Memory B cell (primary cell): ENCODE data around the gene TCF25.

Experiments
- ATAC-seq: fragments of 150-1000 bp; cut with Tn5 transposase; 2 replicates; pipeline ENCODE4 v1.10.0; 2021; ENCODE audit warnings: low read depth, mild to moderate bottlenecking, moderate library complexity
- DNase-seq, 2 donors: peaks; one replicate each; pipeline ENCODE4 v3.0.0; 2022; ENCODE audit warnings: low spot score in 2 of 2
- H3K27ac Mint-ChIP-seq: one replicate; pipeline ENCODE4 v1.8.0; 2022; ENCODE audit warnings: mild to moderate bottlenecking, moderate library complexity, mixed read lengths
- H3K27me3 Mint-ChIP-seq: one replicate; pipeline ENCODE4 v1.8.0; 2022; ENCODE audit warnings: mixed read lengths
- H3K36me3 Mint-ChIP-seq: one replicate; pipeline ENCODE4 v1.8.0; 2022; ENCODE audit warnings: mild to moderate bottlenecking, mixed read lengths
- H3K4me1 Mint-ChIP-seq: one replicate; pipeline ENCODE4 v1.8.0; 2022; ENCODE audit warnings: mixed read lengths
- H3K4me3 Mint-ChIP-seq: one replicate; pipeline ENCODE4 v1.8.0; 2022; ENCODE audit warnings: mild to moderate bottlenecking, moderate library complexity, mixed read lengths
- H3K9me3 Mint-ChIP-seq: one replicate; pipeline ENCODE4 v1.8.0; 2022; ENCODE audit warnings: mixed read lengths

Gene TCF25

DNA sequence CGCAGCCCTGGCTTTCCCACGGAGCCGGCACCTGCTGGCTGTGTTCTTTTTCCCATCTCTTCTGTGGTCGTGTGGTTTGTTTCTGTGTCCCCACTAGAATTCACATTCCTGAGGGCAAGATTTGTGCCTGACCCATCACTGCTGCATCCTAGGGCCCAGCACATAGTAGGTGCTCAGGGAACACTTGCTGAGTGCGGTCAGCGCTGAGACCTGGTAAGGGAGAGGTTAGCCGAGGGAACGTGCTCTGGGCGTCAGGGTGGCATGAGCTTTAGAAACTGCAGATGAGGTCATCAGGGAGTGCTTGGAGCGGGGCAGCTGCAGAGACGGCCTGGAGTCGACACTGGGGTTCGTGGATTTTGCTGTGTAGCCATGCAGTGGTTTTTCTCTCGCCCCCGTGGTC is 81.1 kb downstream of the TCF25 start:
- H3K4me1 Mint-ChIP-seq: peaks cover 39% of the 10 kb centered on the region
- peak overlapping the region; percentile 76 for H3K4me3 Mint-ChIP-seq
- H3K27ac Mint-ChIP-seq: peak overlapping the region; percentile 36
- no peaks in the 10 kb centered on the region for H3K27me3 Mint-ChIP-seq
- DNase-seq (no peak), ATAC-seq (no peak)
- H3K36me3 Mint-ChIP-seq: peaks cover 11% of the 10 kb centered on the region
- H3K9me3 Mint-ChIP-seq: peaks cover 2% of the 10 kb centered on the region

DNA sequence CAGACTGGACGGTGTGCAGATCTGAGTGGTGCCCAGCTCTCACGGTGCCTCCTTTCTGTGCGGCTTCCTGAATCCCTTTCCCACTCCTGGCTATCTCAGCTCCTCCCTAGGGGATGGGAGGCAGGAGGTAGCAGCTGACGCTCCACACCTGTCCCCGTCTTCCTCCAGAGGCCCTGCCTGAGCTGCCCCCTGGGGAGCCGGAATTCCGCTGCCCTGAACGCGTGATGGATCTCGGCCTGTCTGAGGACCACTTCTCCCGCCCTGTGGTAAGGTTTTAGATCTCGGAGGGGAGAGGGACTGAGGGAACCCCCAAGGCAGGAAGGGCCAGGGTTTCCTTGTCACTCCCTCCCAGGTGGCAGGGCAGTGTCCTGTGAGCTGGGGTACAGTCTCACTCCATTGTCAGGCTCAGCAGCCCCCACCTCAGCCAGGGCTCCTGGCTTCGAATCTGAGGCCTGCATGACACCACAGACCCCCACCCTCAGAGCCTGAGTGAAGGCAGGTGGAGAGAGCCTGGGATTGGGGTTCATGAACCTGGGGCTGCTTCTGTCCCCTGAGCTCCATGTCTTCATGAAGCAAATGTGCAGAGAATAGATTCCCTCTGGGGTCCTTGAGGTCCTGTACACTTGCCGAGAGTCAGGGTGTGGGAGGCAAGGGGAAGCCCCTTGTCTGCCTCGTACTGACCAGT is 81.8 kb downstream of the TCF25 start:
- Mint-ChIP-seq H3K36me3 (peaks cover 16% of the 10 kb centered on the region), H3K4me3 (peak overlapping the region; percentile 76), H3K27ac (no peak overlapping the region), H3K9me3 (peaks cover 2% of the 10 kb centered on the region), H3K4me1 (peaks cover 36% of the 10 kb centered on the region), H3K27me3 (no peaks in the 10 kb centered on the region)
- no peak for ATAC-seq
- DNase-seq: no peak

DNA sequence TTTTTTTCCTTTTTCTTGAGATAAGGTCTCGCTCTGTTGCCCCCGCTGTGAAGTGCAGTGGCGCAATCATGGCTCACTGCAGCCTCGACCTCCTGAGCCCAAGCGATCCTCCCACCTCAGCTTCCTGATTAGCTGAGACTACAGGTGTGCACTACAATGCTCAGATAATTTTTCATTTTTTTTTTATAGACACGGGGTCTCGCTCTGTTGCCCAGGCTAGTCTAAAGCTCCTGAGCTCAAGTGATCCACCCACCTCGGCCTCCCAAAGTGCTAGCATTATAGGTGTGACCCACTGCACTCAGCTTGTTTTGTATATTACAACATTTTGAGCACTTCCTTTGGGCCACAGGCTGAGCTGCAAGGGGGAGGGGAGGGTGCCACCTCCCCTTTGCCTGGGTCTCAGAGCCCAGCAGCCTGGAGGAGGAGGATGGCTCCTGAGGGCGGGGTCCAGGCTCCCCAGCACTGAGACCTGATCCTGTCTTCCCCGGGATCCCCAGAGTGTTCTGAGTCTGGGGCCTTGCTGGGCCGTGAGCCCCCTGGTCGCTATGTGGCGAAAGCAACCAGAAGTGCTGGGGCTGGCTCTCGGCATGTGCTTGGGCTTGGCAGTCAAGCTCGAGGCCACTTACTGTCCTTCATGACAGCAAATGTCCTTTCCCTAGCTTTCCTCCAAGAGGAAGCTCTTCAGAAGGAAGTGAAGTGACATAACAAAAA is 83.3 kb downstream of the TCF25 start:
- Mint-ChIP-seq H3K9me3 (peaks cover 2% of the 10 kb centered on the region), H3K4me1 (peaks cover 36% of the 10 kb centered on the region), H3K27ac (peak overlapping the region; percentile 20), H3K4me3 (peak overlapping the region; percentile 43), H3K36me3 (peaks cover 18% of the 10 kb centered on the region), H3K27me3 (no peaks in the 10 kb centered on the region)
- peak; percentile 28 for ATAC-seq
- no peak for DNase-seq

DNA sequence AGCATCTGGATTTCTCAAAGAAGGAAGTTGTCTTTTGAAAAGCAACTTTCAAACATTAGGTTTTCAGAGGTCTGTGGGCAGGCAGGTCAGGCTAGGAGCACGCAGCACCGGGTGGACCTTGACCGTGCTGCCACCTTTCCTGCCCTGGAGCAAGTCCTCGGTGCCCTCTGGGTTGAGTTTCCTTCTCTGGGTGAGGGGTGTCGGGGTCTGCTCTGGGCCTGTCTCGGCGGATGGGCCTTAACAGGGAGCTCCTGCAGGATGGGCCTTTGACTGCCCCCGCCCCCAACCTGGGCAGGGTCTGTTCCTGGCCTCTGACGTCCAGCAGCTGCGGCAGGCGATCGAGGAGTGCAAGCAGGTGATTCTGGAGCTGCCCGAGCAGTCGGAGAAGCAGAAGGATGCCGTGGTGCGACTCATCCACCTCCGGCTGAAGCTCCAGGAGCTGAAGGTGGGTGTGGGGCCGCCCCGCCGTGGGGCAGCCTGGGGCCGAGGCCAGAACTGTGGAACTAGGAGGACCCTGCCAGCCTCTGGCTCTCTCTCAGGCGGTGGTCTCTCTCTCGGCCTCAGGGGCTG is 83.9 kb downstream of the TCF25 start:
- ATAC-seq: no peak
- peaks cover 18% of the 10 kb centered on the region for H3K36me3 Mint-ChIP-seq
- H3K9me3 Mint-ChIP-seq: peaks cover 2% of the 10 kb centered on the region
- DNase-seq: no peak
- H3K27me3 Mint-ChIP-seq: no peaks in the 10 kb centered on the region
- H3K27ac Mint-ChIP-seq: peak overlapping the region; percentile 20
- peaks cover 36% of the 10 kb centered on the region for H3K4me1 Mint-ChIP-seq
- peak overlapping the region; percentile 43 for H3K4me3 Mint-ChIP-seq

DNA sequence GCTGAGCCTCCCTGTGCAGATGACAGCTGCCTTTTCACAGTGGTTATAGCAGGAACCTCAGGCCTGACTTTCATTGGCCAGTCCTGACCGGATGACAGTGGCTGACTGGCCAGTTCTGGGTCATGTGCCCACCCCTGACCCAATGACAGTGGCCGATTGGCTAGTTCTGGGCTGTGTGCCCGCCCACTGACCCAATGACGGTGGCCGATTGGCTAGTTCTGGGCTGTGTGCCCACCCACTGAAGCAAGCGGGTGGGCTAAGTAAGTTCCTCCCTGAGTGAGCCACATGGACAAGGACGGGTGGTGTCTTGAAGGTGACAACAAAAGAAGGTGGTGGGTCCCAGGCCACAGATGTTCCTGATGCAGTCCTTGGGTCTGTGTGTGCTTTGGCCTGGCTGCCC is 84.7 kb downstream of the TCF25 start:
- peaks cover 2% of the 10 kb centered on the region for H3K9me3 Mint-ChIP-seq
- ATAC-seq (no peak), DNase-seq (no peak)
- no peak overlapping the region for H3K4me3 Mint-ChIP-seq
- H3K27me3 Mint-ChIP-seq: no peaks in the 10 kb centered on the region
- H3K27ac Mint-ChIP-seq: no peak overlapping the region
- peaks cover 18% of the 10 kb centered on the region for H3K36me3 Mint-ChIP-seq
- H3K4me1 Mint-ChIP-seq: peaks cover 34% of the 10 kb centered on the region

DNA sequence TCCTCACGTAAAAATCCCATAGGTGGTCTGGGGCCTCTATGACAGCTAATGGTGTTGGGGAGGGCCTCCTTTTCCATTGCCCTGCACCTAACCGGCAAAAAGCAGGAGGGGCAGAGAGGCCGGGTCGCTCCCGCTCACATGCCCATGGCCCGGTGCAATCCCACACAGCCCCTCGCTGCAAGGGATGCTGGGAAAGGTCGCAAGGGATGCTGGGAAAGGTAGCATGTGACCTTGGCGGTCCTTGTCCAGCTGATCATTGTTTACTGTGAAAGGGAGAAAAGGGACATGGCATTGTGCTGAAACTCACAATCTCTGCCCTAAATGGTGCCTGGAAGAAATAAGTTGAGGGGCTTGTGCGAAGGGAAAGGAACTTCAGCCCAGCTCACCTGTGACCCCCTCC is 85.2 kb downstream of the TCF25 start:
- Mint-ChIP-seq H3K27ac (no peak overlapping the region), H3K36me3 (peaks cover 20% of the 10 kb centered on the region), H3K4me1 (peaks cover 29% of the 10 kb centered on the region), H3K27me3 (no peaks in the 10 kb centered on the region), H3K9me3 (peaks cover 2% of the 10 kb centered on the region), H3K4me3 (no peak overlapping the region)
- ATAC-seq: no peak
- no peak for DNase-seq

DNA sequence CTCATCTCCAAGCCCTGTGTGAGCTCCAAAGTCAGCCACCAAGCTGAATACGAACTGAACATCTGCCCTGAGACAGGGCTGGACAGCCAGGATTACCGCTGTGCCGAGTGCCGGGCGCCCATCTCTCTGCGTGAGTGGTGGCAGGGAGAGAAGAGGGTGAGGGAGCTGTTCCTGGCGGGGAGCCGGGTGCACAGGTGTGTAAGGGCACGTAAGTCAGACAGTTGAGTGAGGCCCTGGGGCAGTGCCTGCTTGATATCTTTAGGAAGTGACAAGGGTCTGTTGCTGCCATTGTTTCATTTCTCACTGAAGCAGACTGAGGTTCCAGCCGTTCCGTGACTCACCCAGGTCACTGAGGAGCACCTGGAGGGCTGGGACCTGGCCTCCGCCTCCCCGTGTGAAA is 87.6 kb downstream of the TCF25 start:
- Mint-ChIP-seq H3K36me3 (peaks cover 19% of the 10 kb centered on the region), H3K9me3 (no peaks in the 10 kb centered on the region), H3K27ac (no peak overlapping the region), H3K4me3 (no peak overlapping the region), H3K27me3 (no peaks in the 10 kb centered on the region), H3K4me1 (peaks cover 12% of the 10 kb centered on the region)
- ATAC-seq (no peak), DNase-seq (no peak)
